Activated CD8-positive, alpha-beta memory T cell treated with anti-CD3 and anti-CD28 coated beads, Interleukin-2, amount 50 U/mL, for 24 hours (primary cell): ENCODE results near the gene GALR2.
A peak's percentile ranks its signal among the peaks of the same experiment; 100 is the strongest.

Source experiments
- DNase-seq: peaks from one replicate; pipeline ENCODE4 v3.0.0-alpha.2; 2020; ENCODE audit errors: extremely low read depth

Gene GALR2

GRCh38 chr17:76092526-76093413, 18.2 kb downstream of the GALR2 start:
- no peak for DNase-seq

- no peak for DNase-seq
These were observed 19.5 kb downstream of the GALR2 start for GRCh38 chr17:76094046-76094445.

GRCh38 chr17:76095943-76096342, 21.4 kb downstream of the GALR2 start:
- no peak for DNase-seq

- no peak for DNase-seq
These were observed 23.2 kb downstream of the GALR2 start for GRCh38 chr17:76097716-76098295.

GRCh38 chr17:76102944-76103273, 28.3 kb downstream of the GALR2 start:
- no peak for DNase-seq

GRCh38 chr17:76103274-76104139, 28.9 kb downstream of the GALR2 start, which contains the start of gene EXOC7:
Gene EXOC7, minus strand, starts transcription at chr17:76103787. Its CDS starts 95 bp downstream, at chr17:76103692.
- DNase-seq: peak; percentile 77

- DNase-seq: no peak
These were observed 29.7 kb downstream of the GALR2 start for GRCh38 chr17:76104140-76104895.

GRCh38 chr17:76104896-76105231, 30.3 kb downstream of the GALR2 start:
- DNase-seq: no peak

GRCh38 chr17:76106703-76107102, 32.1 kb downstream of the GALR2 start:
- DNase-seq: no peak

GRCh38 chr17:76107509-76107908, 32.9 kb downstream of the GALR2 start:
- DNase-seq: no peak

GRCh38 chr17:76111956-76112355, 37.4 kb downstream of the GALR2 start:
- no peak for DNase-seq

- DNase-seq: no peak
These were observed 40.7 kb downstream of the GALR2 start for GRCh38 chr17:76115138-76115754.

- no peak for DNase-seq
These were observed 45.1 kb downstream of the GALR2 start for GRCh38 chr17:76119409-76120371.

- no peak for DNase-seq
These were observed 46.1 kb downstream of the GALR2 start for GRCh38 chr17:76120658-76121008.

GRCh38 chr17:76121932-76122430, 47.4 kb downstream of the GALR2 start:
- no peak for DNase-seq

- DNase-seq: no peak
These were observed 48.0 kb downstream of the GALR2 start for GRCh38 chr17:76122431-76123190.

- no peak for DNase-seq
These were observed 48.6 kb downstream of the GALR2 start for GRCh38 chr17:76123191-76123499.

GRCh38 chr17:76123749-76124581, 49.4 kb downstream of the GALR2 start:
- DNase-seq: no peak
